Measurements from ENCODE around the gene DPYD.

Gene DPYD

DNA sequence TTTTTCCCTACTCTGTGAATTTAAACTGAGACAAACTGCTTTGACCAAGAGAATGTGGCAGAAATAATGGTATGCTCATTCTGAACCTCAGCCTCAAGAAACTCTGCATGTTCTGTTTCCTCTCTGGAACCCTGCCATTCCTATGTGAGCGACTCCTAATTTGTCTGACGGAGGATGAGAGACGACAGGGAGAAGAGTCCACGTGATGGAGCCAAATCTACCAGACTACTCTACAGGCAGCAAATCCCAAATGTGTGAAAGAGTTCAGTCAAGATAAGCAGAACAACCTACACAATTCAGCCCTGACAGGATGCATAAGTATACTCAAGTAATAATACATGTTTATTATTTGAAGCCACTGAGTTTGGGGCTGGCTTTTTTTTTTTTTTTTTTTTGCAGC is 153.5 kb downstream of the DPYD start:
- H3K27ac ChIP-seq, result no peak overlapping the region
- TF ChIP-seq, protein P1, sequence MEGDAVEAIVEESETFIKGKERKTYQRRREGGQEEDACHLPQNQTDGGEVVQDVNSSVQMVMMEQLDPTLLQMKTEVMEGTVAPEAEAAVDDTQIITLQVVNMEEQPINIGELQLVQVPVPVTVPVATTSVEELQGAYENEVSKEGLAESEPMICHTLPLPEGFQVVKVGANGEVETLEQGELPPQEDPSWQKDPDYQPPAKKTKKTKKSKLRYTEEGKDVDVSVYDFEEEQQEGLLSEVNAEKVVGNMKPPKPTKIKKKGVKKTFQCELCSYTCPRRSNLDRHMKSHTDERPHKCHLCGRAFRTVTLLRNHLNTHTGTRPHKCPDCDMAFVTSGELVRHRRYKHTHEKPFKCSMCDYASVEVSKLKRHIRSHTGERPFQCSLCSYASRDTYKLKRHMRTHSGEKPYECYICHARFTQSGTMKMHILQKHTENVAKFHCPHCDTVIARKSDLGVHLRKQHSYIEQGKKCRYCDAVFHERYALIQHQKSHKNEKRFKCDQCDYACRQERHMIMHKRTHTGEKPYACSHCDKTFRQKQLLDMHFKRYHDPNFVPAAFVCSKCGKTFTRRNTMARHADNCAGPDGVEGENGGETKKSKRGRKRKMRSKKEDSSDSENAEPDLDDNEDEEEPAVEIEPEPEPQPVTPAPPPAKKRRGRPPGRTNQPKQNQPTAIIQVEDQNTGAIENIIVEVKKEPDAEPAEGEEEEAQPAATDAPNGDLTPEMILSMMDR (conservative IDR thresholded peaks at IDR 0.05), result no peak
- TF ChIP-seq ZFX (IDR thresholded peaks at IDR 0.05), result no peak

DNA sequence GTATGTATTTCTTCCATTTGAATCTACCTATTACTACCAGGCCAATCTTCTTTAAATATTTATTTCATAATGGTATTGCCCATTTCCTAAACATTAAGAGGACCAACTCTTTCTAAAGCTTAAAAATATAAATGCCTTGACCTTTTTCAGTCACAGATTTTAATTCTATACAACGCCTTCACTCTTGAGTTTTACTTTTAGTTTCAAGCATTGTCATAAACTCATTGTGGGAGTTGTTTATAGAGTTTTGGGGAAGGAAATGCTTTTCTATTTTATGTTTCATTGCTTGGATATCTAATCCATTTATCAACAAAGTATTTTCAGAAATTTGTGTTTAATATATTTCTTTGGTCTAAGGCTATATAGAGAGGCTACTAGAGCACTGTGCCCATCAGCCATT is 155.8 kb downstream of the DPYD start:
- H3K27ac ChIP-seq, result no peak overlapping the region
- no peak for TF ChIP-seq ZFX (IDR thresholded peaks at IDR 0.05)
- TF ChIP-seq, protein P1 (conservative IDR thresholded peaks at IDR 0.05), result no peak

DNA sequence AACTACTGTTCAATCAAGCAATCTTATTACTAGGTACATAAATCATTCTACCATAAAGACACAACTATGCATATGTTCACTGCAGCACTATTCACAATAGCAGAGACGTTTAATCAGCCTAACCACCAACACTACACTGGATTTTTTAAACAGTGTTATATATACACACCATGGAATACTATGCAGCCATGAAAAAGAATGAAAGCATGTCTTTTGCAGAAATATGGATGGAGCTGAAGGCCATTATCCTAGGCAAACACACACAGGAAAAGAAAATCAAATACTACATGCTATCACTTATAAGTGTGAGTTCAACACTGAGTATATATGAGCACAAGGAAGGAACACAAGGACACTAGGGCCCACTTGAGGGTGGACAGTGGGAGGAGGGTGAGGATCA is 159.2 kb downstream of the DPYD start:
- TF ChIP-seq, protein P1 (conservative IDR thresholded peaks at IDR 0.05), result no peak
- TF ChIP-seq ZFX (IDR thresholded peaks at IDR 0.05), result no peak
- H3K27ac ChIP-seq, result no peak overlapping the region

DNA sequence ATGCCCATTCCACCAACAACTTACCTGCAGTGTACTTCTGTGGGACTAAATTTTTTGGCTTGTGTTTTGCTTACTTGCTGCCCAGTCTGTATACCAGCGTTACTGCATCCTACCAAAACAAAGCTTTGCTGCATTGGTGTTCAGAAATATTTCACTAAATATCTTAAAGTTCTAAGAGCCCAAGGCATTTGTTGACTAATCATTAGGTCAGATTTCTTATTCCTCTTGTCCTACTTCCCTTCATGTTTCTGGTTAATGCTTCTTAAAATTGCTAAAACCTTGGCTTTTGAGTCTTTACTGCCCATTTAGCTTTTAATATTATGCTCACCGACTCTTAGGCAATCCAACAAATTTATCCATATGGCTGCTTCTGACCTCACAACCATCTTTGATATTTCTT is 161.8 kb downstream of the DPYD start:
- no peak overlapping the region for H3K27ac ChIP-seq
- TF ChIP-seq, protein P1 (conservative IDR thresholded peaks at IDR 0.05), result no peak
- no peak for TF ChIP-seq ZFX (IDR thresholded peaks at IDR 0.05)

DNA sequence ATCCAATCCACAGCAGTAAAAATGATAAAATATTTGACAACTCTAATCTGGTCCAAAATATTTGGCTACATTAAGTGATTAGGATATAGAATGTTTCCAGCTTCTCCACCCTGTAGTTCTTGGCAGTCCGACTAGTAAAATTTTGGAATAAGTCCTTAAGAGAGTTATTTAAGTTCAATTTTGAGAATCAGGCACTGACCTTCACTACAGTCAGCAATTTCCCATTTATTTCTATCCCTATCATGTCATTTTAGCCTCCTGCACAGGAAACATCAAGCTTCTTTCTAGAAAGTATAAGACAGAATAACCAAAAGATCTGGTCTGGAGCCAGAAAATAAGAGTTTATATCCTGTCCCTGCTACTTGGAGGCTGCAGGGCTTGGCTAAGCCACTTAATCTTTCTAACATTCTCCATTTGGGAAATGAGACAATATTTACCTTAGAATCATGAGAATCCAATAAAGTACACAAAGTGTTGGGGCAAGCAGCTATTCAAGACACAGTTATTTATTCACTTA is 162.2 kb downstream of the DPYD start:
- TF ChIP-seq ZFX (IDR thresholded peaks at IDR 0.05), result no peak
- TF ChIP-seq, protein P1 (conservative IDR thresholded peaks at IDR 0.05), result no peak

DNA sequence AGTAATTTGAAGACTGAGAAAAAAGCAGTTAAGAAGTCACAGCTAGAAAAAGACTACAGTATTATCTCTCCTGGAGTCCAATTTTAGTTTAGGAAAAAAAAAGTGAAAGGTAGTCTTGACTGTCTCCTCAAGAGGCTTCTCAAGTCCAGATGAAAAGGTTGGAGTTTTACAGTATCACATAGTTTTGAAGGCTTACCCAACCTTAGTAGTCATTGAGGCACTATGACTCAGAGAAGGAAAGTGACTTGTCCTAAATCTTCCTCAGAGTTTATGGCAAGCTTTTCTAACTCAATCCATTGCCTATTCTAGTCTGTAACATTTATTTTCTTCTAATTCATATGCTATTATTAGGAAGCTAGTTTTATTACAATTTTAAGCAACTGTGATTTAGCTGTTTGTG is 174.9 kb downstream of the DPYD start:
- no peak for TF ChIP-seq ZFX (IDR thresholded peaks at IDR 0.05)
- TF ChIP-seq, protein P1 (conservative IDR thresholded peaks at IDR 0.05), result no peak
- H3K27ac ChIP-seq, result no peak overlapping the region

More for the DNA sequence above, 162.2 kb downstream of the DPYD start:
- H3K27ac ChIP-seq, result no peak overlapping the region

DNA sequence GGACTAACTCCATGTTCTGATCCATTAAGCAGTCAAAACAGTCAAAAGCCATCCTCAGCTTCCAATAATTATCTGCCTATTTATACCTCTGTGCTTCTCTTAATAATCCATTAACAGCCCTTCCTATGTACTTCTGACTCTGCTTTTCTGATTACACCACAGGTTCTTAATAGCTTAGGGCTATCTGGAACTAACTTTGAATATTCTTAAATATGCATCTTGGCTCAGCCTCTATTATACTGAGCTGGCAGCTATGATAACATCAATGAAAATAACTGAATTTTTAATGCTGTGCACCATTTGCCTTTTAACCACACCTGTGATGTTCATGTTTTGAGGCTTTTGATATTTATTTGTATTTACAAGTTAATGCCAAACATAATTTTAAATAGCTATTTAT is 175.9 kb downstream of the DPYD start:
- H3K27ac ChIP-seq, result no peak overlapping the region
- TF ChIP-seq ZFX (IDR thresholded peaks at IDR 0.05), result no peak
- TF ChIP-seq, protein P1 (conservative IDR thresholded peaks at IDR 0.05), result no peak

All from C4-2B (cell line).